GM23338 (cell line): Measurements from ENCODE around the gene PHGDH. TPM values are rescaled to one million over a fixed set of nuclear protein-coding genes. Genes with fewer than 3 reads are reported as not detected.
A peak's percentile ranks its signal among the peaks of the same experiment; 100 is the strongest.

Experiments
- ATAC-seq: fragments of 200-7000 bp; cut with Tn5 transposase; 3 replicates; pipeline ENCODE4 v1.9.1; 2020
- DNase-seq: peaks from one replicate; pipeline ENCODE4 v3.0.0-alpha.2; 2015; ENCODE audit warnings: low spot score
- H2AFZ ChIP-seq: fragments of 200-600 bp; sonication (generic); 2 replicates; pipeline ENCODE4 v1.8.0; 2016; ENCODE audit warnings: antibody characterized with exemption, mild to moderate bottlenecking, moderate library complexity
- H3F3A ChIP-seq: fragments of 200-600 bp; sonication (generic); replicated peaks from 2 replicates; pipeline ENCODE4 v1.8.0; 2017; ENCODE audit warnings: antibody characterized with exemption, mixed run types, low read depth
- H3K27ac ChIP-seq: fragments of 200-600 bp; sonication (generic); 2 replicates; pipeline ENCODE4 v1.6.1; 2016; ENCODE audit warnings: low read depth
- H3K27me3 ChIP-seq: fragments of 200-600 bp; sonication (generic); 2 replicates; pipeline ENCODE4 v1.8.0; 2016; ENCODE audit warnings: mild to moderate bottlenecking, mixed run types, moderate library complexity; ENCODE audit not compliant: insufficient read depth
- H3K36me3 ChIP-seq: fragments of 200-600 bp; sonication (generic); 2 replicates; pipeline ENCODE4 v1.8.0; 2016; ENCODE audit warnings: mild to moderate bottlenecking; ENCODE audit not compliant: insufficient read depth
- H3K4me1 ChIP-seq: fragments of 200-600 bp; sonication (generic); 2 replicates; pipeline ENCODE4 v1.8.0; 2016; ENCODE audit warnings: mild to moderate bottlenecking, moderate library complexity; ENCODE audit not compliant: insufficient read depth
- H3K4me2 ChIP-seq: fragments of 200-600 bp; sonication (generic); 2 replicates; pipeline ENCODE4 v1.7.1; 2017; ENCODE audit warnings: mixed run types
- H3K4me3 ChIP-seq: fragments of 200-600 bp; sonication (generic); 2 replicates; pipeline ENCODE4 v1.6.1; 2016; ENCODE audit warnings: mixed run types
- H3K79me2 ChIP-seq: fragments of 200-600 bp; sonication (generic); replicated peaks from 2 replicates; pipeline ENCODE4 v1.8.0; 2017; ENCODE audit warnings: mild to moderate bottlenecking; ENCODE audit not compliant: insufficient read depth
- H3K9me2 ChIP-seq: fragments of 200-600 bp; sonication (generic); 2 replicates; pipeline ENCODE4 v1.8.0; 2017; ENCODE audit not compliant: insufficient read depth
- H4K20me1 ChIP-seq: fragments of 200-600 bp; sonication (generic); replicated peaks from 2 replicates; pipeline ENCODE4 v1.8.0; 2017; ENCODE audit warnings: mild to moderate bottlenecking; ENCODE audit not compliant: insufficient read depth
- H3K27ac Mint-ChIP-seq: 2 replicates; pipeline ENCODE4 v1.8.0; 2020; ENCODE audit warnings: inconsistent platforms, mild to moderate bottlenecking, moderate library complexity, mixed read lengths
- H3K27me3 Mint-ChIP-seq: 3 replicates; pipeline ENCODE4 v1.8.0; 2022; ENCODE audit warnings: low read depth, mild to moderate bottlenecking, moderate library complexity, mixed read lengths, inconsistent platforms; ENCODE audit not compliant: insufficient read depth, poor library complexity
- H3K36me3 Mint-ChIP-seq: 3 replicates; pipeline ENCODE4 v1.8.0; 2021; ENCODE audit warnings: low read depth, mild to moderate bottlenecking, inconsistent platforms, moderate library complexity, mixed read lengths
- H3K4me1 Mint-ChIP-seq: 3 replicates; pipeline ENCODE4 v1.8.0; 2020; ENCODE audit warnings: mild to moderate bottlenecking, inconsistent platforms, mixed read lengths
- H3K4me3 Mint-ChIP-seq: 3 replicates; pipeline ENCODE4 v1.8.0; 2021; ENCODE audit warnings: moderate library complexity, mild to moderate bottlenecking, inconsistent platforms, mixed read lengths
- H3K9me3 Mint-ChIP-seq: 3 replicates; pipeline ENCODE4 v1.8.0; 2020; ENCODE audit warnings: moderate library complexity, mild to moderate bottlenecking, inconsistent platforms, mixed read lengths
- CREB1 ChIP-seq: fragments of 250-450 bp; sonication (Bioruptor Pico); IDR thresholded peaks from 2 replicates; pipeline ENCODE4 v1.5.0; 2020; ENCODE audit warnings: low read depth, mild to moderate bottlenecking, moderate library complexity
- EZH2 ChIP-seq: fragments of 200-600 bp; sonication (generic); IDR thresholded peaks from one replicate; pipeline ENCODE4 v1.8.0; 2017; ENCODE audit warnings: antibody characterized with exemption, mild to moderate bottlenecking, low read depth; ENCODE audit not compliant: unreplicated experiment
- EZH2phosphoT487 ChIP-seq: fragments of 200-600 bp; sonication (generic); IDR thresholded peaks from one replicate; pipeline ENCODE4 v1.8.1; 2018; ENCODE audit warnings: antibody characterized with exemption; ENCODE audit not compliant: unreplicated experiment
- JUNB ChIP-seq: IDR thresholded peaks from one replicate; pipeline ENCODE4 v1.6.1; 2016; ENCODE audit warnings: antibody characterized with exemption; ENCODE audit not compliant: unreplicated experiment
- NANOG ChIP-seq: IDR thresholded peaks from 2 replicates; pipeline ENCODE4 v1.6.1; 2016; ENCODE audit warnings: antibody characterized with exemption, borderline replicate concordance
- POLR2AphosphoS5 ChIP-seq: IDR thresholded peaks from 2 replicates; pipeline ENCODE4 v1.6.1; 2016; ENCODE audit warnings: antibody characterized with exemption, low read depth
- STAT1 ChIP-seq: IDR thresholded peaks from one replicate; pipeline ENCODE4 v1.6.1; 2016; ENCODE audit warnings: antibody characterized with exemption; ENCODE audit not compliant: unreplicated experiment
- ZNF114 ChIP-seq: fragments of 250-450 bp; sonication (Bioruptor Pico); IDR thresholded peaks from 2 replicates; pipeline ENCODE4 v1.5.0; 2020; ENCODE audit warnings: mild to moderate bottlenecking, moderate library complexity
- ZNF331 ChIP-seq: fragments of 250-450 bp; sonication (Bioruptor Pico); IDR thresholded peaks from 2 replicates; pipeline ENCODE4 v1.5.0; 2020; ENCODE audit warnings: low read depth, mild to moderate bottlenecking, moderate library complexity
- polyA plus RNA-seq: library from polyadenylated mRNA; unstranded; fragments of >200 nt; fragmentation: Nextera tagmentation; extraction: Ambion mirVana; gene quantifications from 2 replicates; pipeline ENCODE4 v1.2.1, GENCODE V29; 2016
- total RNA-seq: library from RNA; depleted of rRNA; stranded (reverse); fragments of >200 nt; shearing (Covaris generic); gene quantifications from 2 replicates; pipeline ENCODE4 v1.2.3, GENCODE V29; 2014
- TF ChIP-seq, protein P1 (sequence below), 2 experiments: fragments of 200-600 bp in 1 of 2; sonication (generic) in 1 of 2; conservative IDR thresholded peaks; 2 replicates each; pipeline versions ENCODE4 v1.5.1 to v1.6.1; 2016 to 2017; ENCODE audit warnings: antibody characterized with exemption in 2 of 2, low read depth in 2 of 2, mild to moderate bottlenecking in 2 of 2, moderate library complexity in 1 of 2
- TF ChIP-seq, protein P2 (sequence below): fragments of 250-450 bp; sonication (Bioruptor Pico); IDR thresholded peaks from 2 replicates; pipeline ENCODE4 v1.5.0; 2020; ENCODE audit warnings: mild to moderate bottlenecking, moderate library complexity
- TF ChIP-seq, protein P3 (sequence below): IDR thresholded peaks from 2 replicates; pipeline ENCODE4 v1.6.1; 2016; ENCODE audit warnings: antibody characterized with exemption
- TF ChIP-seq, protein P4 (sequence below): IDR thresholded peaks from one replicate; pipeline ENCODE4 v1.6.1; 2018; ENCODE audit warnings: antibody characterized with exemption; ENCODE audit not compliant: unreplicated experiment

PHGDH gene
- total and polyA plus RNA-seq, 2 experiments from 2014 or later = 612 to 885 TPM

DNA sequence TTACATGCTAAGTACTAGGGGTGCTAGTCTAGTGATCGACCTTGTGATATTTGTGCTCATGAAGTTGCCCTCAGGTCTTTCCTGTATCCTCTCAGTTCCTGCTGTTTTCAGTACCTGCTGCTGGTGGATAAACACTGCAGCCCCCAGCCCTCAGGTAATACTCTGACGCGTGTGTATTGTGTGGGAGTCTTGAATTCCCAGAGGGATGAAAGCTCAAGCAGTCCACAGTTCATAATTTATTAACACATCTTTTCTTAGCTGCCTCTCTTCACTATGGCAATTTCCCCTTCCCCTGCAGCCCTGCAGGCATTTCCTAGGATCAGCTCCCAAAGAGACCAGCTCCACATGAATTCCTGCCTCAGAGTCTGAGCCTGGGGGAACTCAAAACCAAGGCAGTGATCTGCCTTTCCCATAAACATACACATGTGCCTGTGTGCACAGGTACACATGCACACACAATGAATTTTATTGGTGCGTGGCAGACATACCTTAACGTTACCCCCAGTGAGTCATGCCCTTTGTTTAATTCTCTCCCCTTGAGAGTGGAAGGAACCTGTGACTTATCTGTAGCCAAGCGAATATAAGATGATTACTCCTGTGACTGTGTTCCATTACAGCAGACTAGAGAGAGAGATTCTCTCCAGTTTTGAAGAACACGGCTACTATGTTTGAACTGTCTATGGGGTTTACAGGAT, 71.0 kb downstream of the PHGDH start:
- Histone ChIP-seq H3K79me2 (no peaks in the 10 kb centered on the region), H3K4me2 (no peak overlapping the region), H3K36me3 (no peaks in the 10 kb centered on the region), H3K27ac (no peak overlapping the region), H3K4me1 (no peaks in the 10 kb centered on the region), H3F3A (no peaks in the 10 kb centered on the region), H3K4me3 (no peak overlapping the region), H3K9me2 (no peaks in the 10 kb centered on the region), H2AFZ (peak overlapping the region; percentile 59; the same call in 1 of the 2 replicates), H4K20me1 (no peaks in the 10 kb centered on the region), H3K27me3 (no peaks in the 10 kb centered on the region)
- H3K4me3 Mint-ChIP-seq = no peak overlapping the region
- H3K27ac Mint-ChIP-seq = no peak overlapping the region
- H3K27me3 Mint-ChIP-seq = no peaks in the 10 kb centered on the region
- DNase-seq (no peak), ATAC-seq (no peak)
- H3K4me1 Mint-ChIP-seq = peaks cover 10% of the 10 kb centered on the region; the same call in 2 of the 3 replicates
- H3K36me3 Mint-ChIP-seq = no peaks in the 10 kb centered on the region
- H3K9me3 Mint-ChIP-seq = no peaks in the 10 kb centered on the region
- TF ChIP-seq EZH2phosphoT487 = no peak
- no peak for TF ChIP-seq STAT1
- TF ChIP-seq JUNB = no peak
- TF ChIP-seq, protein P1, sequence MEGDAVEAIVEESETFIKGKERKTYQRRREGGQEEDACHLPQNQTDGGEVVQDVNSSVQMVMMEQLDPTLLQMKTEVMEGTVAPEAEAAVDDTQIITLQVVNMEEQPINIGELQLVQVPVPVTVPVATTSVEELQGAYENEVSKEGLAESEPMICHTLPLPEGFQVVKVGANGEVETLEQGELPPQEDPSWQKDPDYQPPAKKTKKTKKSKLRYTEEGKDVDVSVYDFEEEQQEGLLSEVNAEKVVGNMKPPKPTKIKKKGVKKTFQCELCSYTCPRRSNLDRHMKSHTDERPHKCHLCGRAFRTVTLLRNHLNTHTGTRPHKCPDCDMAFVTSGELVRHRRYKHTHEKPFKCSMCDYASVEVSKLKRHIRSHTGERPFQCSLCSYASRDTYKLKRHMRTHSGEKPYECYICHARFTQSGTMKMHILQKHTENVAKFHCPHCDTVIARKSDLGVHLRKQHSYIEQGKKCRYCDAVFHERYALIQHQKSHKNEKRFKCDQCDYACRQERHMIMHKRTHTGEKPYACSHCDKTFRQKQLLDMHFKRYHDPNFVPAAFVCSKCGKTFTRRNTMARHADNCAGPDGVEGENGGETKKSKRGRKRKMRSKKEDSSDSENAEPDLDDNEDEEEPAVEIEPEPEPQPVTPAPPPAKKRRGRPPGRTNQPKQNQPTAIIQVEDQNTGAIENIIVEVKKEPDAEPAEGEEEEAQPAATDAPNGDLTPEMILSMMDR (conservative IDR thresholded peaks at IDR 0.05; ENCODE audit: low read depth in 2 of 2) = no peak
- no peak for TF ChIP-seq CREB1 (CRISPR knock-in tag)
- TF ChIP-seq, protein P2, sequence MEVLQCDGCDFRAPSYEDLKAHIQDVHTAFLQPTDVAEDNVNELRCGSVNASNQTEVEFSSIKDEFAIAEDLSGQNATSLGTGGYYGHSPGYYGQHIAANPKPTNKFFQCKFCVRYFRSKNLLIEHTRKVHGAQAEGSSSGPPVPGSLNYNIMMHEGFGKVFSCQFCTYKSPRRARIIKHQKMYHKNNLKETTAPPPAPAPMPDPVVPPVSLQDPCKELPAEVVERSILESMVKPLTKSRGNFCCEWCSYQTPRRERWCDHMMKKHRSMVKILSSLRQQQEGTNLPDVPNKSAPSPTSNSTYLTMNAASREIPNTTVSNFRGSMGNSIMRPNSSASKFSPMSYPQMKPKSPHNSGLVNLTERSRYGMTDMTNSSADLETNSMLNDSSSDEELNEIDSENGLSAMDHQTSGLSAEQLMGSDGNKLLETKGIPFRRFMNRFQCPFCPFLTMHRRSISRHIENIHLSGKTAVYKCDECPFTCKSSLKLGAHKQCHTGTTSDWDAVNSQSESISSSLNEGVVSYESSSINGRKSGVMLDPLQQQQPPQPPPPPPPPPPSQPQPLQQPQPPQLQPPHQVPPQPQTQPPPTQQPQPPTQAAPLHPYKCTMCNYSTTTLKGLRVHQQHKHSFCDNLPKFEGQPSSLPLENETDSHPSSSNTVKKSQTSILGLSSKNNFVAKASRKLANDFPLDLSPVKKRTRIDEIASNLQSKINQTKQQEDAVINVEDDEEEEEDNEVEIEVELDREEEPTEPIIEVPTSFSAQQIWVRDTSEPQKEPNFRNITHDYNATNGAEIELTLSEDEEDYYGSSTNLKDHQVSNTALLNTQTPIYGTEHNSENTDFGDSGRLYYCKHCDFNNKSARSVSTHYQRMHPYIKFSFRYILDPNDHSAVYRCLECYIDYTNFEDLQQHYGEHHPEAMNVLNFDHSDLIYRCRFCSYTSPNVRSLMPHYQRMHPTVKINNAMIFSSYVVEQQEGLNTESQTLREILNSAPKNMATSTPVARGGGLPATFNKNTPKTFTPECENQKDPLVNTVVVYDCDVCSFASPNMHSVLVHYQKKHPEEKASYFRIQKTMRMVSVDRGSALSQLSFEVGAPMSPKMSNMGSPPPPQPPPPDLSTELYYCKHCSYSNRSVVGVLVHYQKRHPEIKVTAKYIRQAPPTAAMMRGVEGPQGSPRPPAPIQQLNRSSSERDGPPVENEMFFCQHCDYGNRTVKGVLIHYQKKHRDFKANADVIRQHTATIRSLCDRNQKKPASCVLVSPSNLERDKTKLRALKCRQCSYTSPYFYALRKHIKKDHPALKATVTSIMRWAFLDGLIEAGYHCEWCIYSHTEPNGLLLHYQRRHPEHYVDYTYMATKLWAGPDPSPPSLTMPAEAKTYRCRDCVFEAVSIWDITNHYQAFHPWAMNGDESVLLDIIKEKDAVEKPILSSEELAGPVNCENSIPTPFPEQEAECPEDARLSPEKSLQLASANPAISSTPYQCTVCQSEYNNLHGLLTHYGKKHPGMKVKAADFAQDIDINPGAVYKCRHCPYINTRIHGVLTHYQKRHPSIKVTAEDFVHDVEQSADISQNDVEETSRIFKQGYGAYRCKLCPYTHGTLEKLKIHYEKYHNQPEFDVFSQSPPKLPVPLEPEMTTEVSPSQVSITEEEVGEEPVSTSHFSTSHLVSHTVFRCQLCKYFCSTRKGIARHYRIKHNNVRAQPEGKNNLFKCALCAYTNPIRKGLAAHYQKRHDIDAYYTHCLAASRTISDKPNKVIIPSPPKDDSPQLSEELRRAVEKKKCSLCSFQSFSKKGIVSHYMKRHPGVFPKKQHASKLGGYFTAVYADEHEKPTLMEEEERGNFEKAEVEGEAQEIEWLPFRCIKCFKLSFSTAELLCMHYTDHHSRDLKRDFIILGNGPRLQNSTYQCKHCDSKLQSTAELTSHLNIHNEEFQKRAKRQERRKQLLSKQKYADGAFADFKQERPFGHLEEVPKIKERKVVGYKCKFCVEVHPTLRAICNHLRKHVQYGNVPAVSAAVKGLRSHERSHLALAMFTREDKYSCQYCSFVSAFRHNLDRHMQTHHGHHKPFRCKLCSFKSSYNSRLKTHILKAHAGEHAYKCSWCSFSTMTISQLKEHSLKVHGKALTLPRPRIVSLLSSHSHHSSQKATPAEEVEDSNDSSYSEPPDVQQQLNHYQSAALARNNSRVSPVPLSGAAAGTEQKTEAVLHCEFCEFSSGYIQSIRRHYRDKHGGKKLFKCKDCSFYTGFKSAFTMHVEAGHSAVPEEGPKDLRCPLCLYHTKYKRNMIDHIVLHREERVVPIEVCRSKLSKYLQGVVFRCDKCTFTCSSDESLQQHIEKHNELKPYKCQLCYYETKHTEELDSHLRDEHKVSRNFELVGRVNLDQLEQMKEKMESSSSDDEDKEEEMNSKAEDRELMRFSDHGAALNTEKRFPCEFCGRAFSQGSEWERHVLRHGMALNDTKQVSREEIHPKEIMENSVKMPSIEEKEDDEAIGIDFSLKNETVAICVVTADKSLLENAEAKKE (CRISPR knock-in tag) = no peak
- no peak for TF ChIP-seq NANOG
- TF ChIP-seq POLR2AphosphoS5 = no peak
- TF ChIP-seq, protein P3, sequence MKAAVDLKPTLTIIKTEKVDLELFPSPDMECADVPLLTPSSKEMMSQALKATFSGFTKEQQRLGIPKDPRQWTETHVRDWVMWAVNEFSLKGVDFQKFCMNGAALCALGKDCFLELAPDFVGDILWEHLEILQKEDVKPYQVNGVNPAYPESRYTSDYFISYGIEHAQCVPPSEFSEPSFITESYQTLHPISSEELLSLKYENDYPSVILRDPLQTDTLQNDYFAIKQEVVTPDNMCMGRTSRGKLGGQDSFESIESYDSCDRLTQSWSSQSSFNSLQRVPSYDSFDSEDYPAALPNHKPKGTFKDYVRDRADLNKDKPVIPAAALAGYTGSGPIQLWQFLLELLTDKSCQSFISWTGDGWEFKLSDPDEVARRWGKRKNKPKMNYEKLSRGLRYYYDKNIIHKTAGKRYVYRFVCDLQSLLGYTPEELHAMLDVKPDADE = no peak
- no peak for TF ChIP-seq EZH2
- no peak for TF ChIP-seq ZNF331
- TF ChIP-seq ZNF114 (CRISPR knock-in tag) = no peak
- TF ChIP-seq, protein P4, sequence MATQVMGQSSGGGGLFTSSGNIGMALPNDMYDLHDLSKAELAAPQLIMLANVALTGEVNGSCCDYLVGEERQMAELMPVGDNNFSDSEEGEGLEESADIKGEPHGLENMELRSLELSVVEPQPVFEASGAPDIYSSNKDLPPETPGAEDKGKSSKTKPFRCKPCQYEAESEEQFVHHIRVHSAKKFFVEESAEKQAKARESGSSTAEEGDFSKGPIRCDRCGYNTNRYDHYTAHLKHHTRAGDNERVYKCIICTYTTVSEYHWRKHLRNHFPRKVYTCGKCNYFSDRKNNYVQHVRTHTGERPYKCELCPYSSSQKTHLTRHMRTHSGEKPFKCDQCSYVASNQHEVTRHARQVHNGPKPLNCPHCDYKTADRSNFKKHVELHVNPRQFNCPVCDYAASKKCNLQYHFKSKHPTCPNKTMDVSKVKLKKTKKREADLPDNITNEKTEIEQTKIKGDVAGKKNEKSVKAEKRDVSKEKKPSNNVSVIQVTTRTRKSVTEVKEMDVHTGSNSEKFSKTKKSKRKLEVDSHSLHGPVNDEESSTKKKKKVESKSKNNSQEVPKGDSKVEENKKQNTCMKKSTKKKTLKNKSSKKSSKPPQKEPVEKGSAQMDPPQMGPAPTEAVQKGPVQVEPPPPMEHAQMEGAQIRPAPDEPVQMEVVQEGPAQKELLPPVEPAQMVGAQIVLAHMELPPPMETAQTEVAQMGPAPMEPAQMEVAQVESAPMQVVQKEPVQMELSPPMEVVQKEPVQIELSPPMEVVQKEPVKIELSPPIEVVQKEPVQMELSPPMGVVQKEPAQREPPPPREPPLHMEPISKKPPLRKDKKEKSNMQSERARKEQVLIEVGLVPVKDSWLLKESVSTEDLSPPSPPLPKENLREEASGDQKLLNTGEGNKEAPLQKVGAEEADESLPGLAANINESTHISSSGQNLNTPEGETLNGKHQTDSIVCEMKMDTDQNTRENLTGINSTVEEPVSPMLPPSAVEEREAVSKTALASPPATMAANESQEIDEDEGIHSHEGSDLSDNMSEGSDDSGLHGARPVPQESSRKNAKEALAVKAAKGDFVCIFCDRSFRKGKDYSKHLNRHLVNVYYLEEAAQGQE = no peak
